H1 (cell line): ENCODE measurements around the gene KRT77. TPM values are rescaled to one million over a fixed set of nuclear protein-coding genes. Genes with fewer than 3 reads are reported as not detected.

Source experiments
- EP300 ChIP-seq, 2 experiments: IDR thresholded peaks; 1 replicate in 1 of 2; 2 replicates in 1 of 2; pipeline ENCODE4 v1.6.1; 2011 to 2012; ENCODE audit warnings: low read depth in 2 of 2, low read length in 2 of 2, mild to moderate bottlenecking in 2 of 2, borderline replicate concordance in 1 of 2, inconsistent platforms in 1 of 2, moderate library complexity in 1 of 2
- FOSL1 ChIP-seq: IDR thresholded peaks from 2 replicates; pipeline ENCODE4 v1.6.1; 2011; ENCODE audit warnings: mild to moderate bottlenecking, low read depth, low read length, moderate library complexity; ENCODE audit not compliant: insufficient read depth
- HDAC6 ChIP-seq: IDR thresholded peaks from one replicate; pipeline ENCODE4 v1.7.1; 2012; ENCODE audit warnings: low read depth, mild to moderate bottlenecking, inconsistent platforms, low read length, moderate library complexity
- MAFK ChIP-seq: IDR thresholded peaks from 2 replicates; pipeline ENCODE4 v1.6.1; 2012; ENCODE audit warnings: low read depth, mild to moderate bottlenecking, improper control_type of control experiment, low read length
- POLR2AphosphoS5 ChIP-seq: IDR thresholded peaks from 2 replicates; pipeline ENCODE4 v1.6.1; 2011; ENCODE audit warnings: low read depth, low read length
- RXRA ChIP-seq: IDR thresholded peaks from 2 replicates; pipeline ENCODE4 v1.6.1; 2011; ENCODE audit warnings: low read depth, mild to moderate bottlenecking, low read length, moderate library complexity; ENCODE audit not compliant: insufficient read depth
- polyA plus RNA-seq, 7 experiments: library from polyadenylated mRNA; depleted of rRNA in 3 of 7; stranded (reverse) in 5 of 7; unstranded in 2 of 7; fragments of >200 nt in 5 of 7; fragments of 200-250 nt in 2 of 7; gene quantifications; 1 replicate in 5 of 7; 2 replicates in 1 of 7; 4 replicates in 1 of 7; pipeline versions ENCODE4 v1.2.1 to v1.2.3, GENCODE V29; 2011 to 2013; ENCODE audit warnings: missing spikeins in 2 of 7, mixed read lengths in 2 of 7
- total RNA-seq: library from RNA; stranded (reverse); fragmentation: NEBNext Ultra II Directional; extraction: Animal tissue kit (Norgen Biotek cat#: 25700); gene quantifications from 2 replicates; pipeline ENCODE4 v1.2.1, GENCODE V29; 2021
- TF ChIP-seq, protein P1 (sequence below): IDR thresholded peaks from 2 replicates; pipeline ENCODE4 v1.6.1; 2012; ENCODE audit warnings: low read length, inconsistent platforms

Gene KRT77
- total and polyA plus RNA-seq, 2 of the 8 experiments (the other 6 are each of a cell fraction or from before 2014, with no cell fraction given) = 0.02 TPM; not detected in 1

DNA sequence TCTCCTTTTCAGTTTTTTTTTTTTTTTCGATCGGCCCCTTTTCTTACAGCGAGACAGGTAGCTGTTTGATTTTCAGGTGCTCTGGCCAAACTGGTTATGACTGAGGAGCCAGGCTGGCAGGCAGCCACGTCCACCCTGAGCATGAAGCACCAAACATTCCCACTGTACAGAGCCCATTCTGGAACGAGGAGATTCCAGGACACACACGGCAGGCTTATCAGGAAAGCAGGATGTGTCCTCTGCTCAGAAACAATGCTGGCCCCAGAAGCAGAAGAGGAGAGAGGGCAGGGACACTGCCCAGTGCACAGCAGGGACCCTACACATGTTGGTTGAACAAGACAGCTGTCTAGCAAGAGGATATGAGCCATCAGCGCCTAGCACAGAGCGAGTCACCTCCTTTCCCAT lies 47.6 kb downstream of the KRT77 start (continued):
- TF ChIP-seq POLR2AphosphoS5 = no peak
- no peak for TF ChIP-seq EP300 (IDR thresholded peaks at IDR 0.05; ENCODE audit: borderline replicate concordance in 1 of 2, low read depth in 2 of 2, low read length in 2 of 2)
- no peak for TF ChIP-seq MAFK
- TF ChIP-seq FOSL1 = no peak
- TF ChIP-seq, protein P1, sequence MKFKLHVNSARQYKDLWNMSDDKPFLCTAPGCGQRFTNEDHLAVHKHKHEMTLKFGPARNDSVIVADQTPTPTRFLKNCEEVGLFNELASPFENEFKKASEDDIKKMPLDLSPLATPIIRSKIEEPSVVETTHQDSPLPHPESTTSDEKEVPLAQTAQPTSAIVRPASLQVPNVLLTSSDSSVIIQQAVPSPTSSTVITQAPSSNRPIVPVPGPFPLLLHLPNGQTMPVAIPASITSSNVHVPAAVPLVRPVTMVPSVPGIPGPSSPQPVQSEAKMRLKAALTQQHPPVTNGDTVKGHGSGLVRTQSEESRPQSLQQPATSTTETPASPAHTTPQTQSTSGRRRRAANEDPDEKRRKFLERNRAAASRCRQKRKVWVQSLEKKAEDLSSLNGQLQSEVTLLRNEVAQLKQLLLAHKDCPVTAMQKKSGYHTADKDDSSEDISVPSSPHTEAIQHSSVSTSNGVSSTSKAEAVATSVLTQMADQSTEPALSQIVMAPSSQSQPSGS = no peak
- TF ChIP-seq HDAC6 = no peak
- TF ChIP-seq RXRA = no peak
